ENCODE measurements around the gene PPARG.

The PPARG gene

GRCh38 chr3:12369029-12369428 is 80.2 kb downstream of the PPARG start:
- Histone ChIP-seq H3F3A (ENCODE audit: insufficient read depth, low read length) (no peaks in the 10 kb centered on the region), H3K4me2 (ENCODE audit: low read length) (no peak overlapping the region), H3K9me3 (ENCODE audit: low read length) (no peaks in the 10 kb centered on the region), H3K9me2 (ENCODE audit: low read depth, low read length) (no peaks in the 10 kb centered on the region), H3K9ac (ENCODE audit: low read length) (no peak overlapping the region), H3K4me3 (ENCODE audit: low read depth, low read length, poor library complexity, severe bottlenecking) (no peak overlapping the region), H3K27me3 (ENCODE audit: insufficient read depth, low read length) (no peaks in the 10 kb centered on the region), H3K79me2 (ENCODE audit: insufficient read depth, low read length) (no peaks in the 10 kb centered on the region), H2AFZ (ENCODE audit: low read length) (no peak overlapping the region), H3K27ac (ENCODE audit: low read depth, low read length, poor library complexity, severe bottlenecking) (no peak overlapping the region), H3K36me3 (ENCODE audit: insufficient read depth, low read length) (no peaks in the 10 kb centered on the region), H3K4me1 (ENCODE audit: insufficient read depth, low read length, severe bottlenecking) (no peaks in the 10 kb centered on the region), H4K20me1 (ENCODE audit: insufficient read depth, low read length) (no peaks in the 10 kb centered on the region)
- TF ChIP-seq CTCF (IDR thresholded peaks at IDR 0.05; ENCODE audit: low read length) (no peak), EZH2 (IDR thresholded peaks at IDR 0.05; ENCODE audit: borderline replicate concordance, low read length) (no peak)

DNA sequence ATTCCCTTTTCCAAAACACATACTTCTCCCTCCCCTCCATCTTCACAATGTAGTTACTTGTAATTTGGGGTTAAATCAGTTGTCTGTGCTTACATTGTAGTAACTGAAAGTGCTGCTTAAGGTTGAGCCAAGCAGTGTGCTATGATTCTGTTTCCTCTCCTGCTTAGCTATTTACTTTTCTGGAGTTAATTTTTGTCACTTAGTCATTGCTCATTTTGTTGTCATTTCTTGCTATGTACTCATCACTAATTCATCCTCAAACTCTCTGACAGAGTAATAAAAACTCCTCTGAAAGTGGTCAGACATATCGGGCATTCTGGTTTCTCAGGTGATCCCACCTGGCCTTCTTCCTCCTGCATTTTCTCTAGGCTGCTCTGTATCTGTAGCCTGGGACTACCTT is 80.7 kb downstream of the PPARG start:
- no peaks in the 10 kb centered on the region for H4K20me1 ChIP-seq (ENCODE audit: insufficient read depth, low read length)
- no peak overlapping the region for H3K4me3 ChIP-seq (ENCODE audit: low read depth, low read length, poor library complexity, severe bottlenecking)
- H3K27ac ChIP-seq (ENCODE audit: low read depth, low read length, poor library complexity, severe bottlenecking): no peak overlapping the region
- no peaks in the 10 kb centered on the region for H3K79me2 ChIP-seq (ENCODE audit: insufficient read depth, low read length)
- H3K9ac ChIP-seq (ENCODE audit: low read length): no peak overlapping the region
- H3K4me1 ChIP-seq (ENCODE audit: insufficient read depth, low read length, severe bottlenecking): no peaks in the 10 kb centered on the region
- H3K27me3 ChIP-seq (ENCODE audit: insufficient read depth, low read length): no peaks in the 10 kb centered on the region
- no peaks in the 10 kb centered on the region for H3F3A ChIP-seq (ENCODE audit: insufficient read depth, low read length)
- H3K36me3 ChIP-seq (ENCODE audit: insufficient read depth, low read length): no peaks in the 10 kb centered on the region
- no peaks in the 10 kb centered on the region for H3K9me3 ChIP-seq (ENCODE audit: low read length)
- no peaks in the 10 kb centered on the region for H3K9me2 ChIP-seq (ENCODE audit: low read depth, low read length)
- TF ChIP-seq EZH2 (IDR thresholded peaks at IDR 0.05; ENCODE audit: borderline replicate concordance, low read length) (no peak), CTCF (IDR thresholded peaks at IDR 0.05; ENCODE audit: low read length) (no peak)
- no peak overlapping the region for H3K4me2 ChIP-seq (ENCODE audit: low read length)
- H2AFZ ChIP-seq (ENCODE audit: low read length): no peak overlapping the region

- Histone ChIP-seq H3K9ac (ENCODE audit: low read length) (no peak overlapping the region), H3K4me1 (ENCODE audit: insufficient read depth, low read length, severe bottlenecking) (no peaks in the 10 kb centered on the region), H3K9me3 (ENCODE audit: low read length) (no peaks in the 10 kb centered on the region), H3K4me2 (ENCODE audit: low read length) (no peak overlapping the region), H2AFZ (ENCODE audit: low read length) (no peak overlapping the region), H3K79me2 (ENCODE audit: insufficient read depth, low read length) (no peaks in the 10 kb centered on the region), H3K36me3 (ENCODE audit: insufficient read depth, low read length) (no peaks in the 10 kb centered on the region), H3F3A (ENCODE audit: insufficient read depth, low read length) (no peaks in the 10 kb centered on the region), H3K27ac (ENCODE audit: low read depth, low read length, poor library complexity, severe bottlenecking) (no peak overlapping the region), H3K9me2 (ENCODE audit: low read depth, low read length) (no peaks in the 10 kb centered on the region), H3K4me3 (ENCODE audit: low read depth, low read length, poor library complexity, severe bottlenecking) (no peak overlapping the region), H3K27me3 (ENCODE audit: insufficient read depth, low read length) (no peaks in the 10 kb centered on the region), H4K20me1 (ENCODE audit: insufficient read depth, low read length) (no peaks in the 10 kb centered on the region)
- TF ChIP-seq EZH2 (IDR thresholded peaks at IDR 0.05; ENCODE audit: borderline replicate concordance, low read length) (no peak), CTCF (IDR thresholded peaks at IDR 0.05; ENCODE audit: low read length) (no peak)
Measured at GRCh38 chr3:12370758-12371157, 81.9 kb downstream of the PPARG start.
